Fibroblast of lung (primary cell): Measurements from ENCODE around the gene PDCD4. TPM values are rescaled to one million over a fixed set of nuclear protein-coding genes. Genes with fewer than 3 reads are reported as not detected.

Source experiments
- DNase-seq, 2 donors: peaks; one replicate each; pipeline versions ENCODE4 v3.0.0 to v3.0.0-alpha.2; 2010; ENCODE audit warnings: low read depth in 2 of 2
- H2AFZ ChIP-seq: 2 replicates; pipeline ENCODE4 v1.5.1; 2012; ENCODE audit warnings: low read length, control low read depth, inconsistent platforms
- H3K27ac ChIP-seq: 2 replicates; pipeline ENCODE4 v1.5.1; 2011; ENCODE audit warnings: low read length, control low read depth; ENCODE audit not compliant: insufficient read depth
- H3K27me3 ChIP-seq: 2 replicates; pipeline ENCODE4 v1.5.1; 2011; ENCODE audit warnings: mild to moderate bottlenecking, low read length; ENCODE audit not compliant: control insufficient read depth, insufficient read depth
- H3K36me3 ChIP-seq: 2 replicates; pipeline ENCODE4 v1.5.1; 2011; ENCODE audit warnings: low read length; ENCODE audit not compliant: control insufficient read depth, insufficient read depth
- H3K4me1 ChIP-seq: 2 replicates; pipeline ENCODE4 v1.5.1; 2011; ENCODE audit warnings: low read length; ENCODE audit not compliant: control insufficient read depth, insufficient read depth; ENCODE audit errors: extremely low read depth
- H3K4me2 ChIP-seq: 2 replicates; pipeline ENCODE4 v1.5.1; 2011; ENCODE audit warnings: low read length, control low read depth; ENCODE audit not compliant: insufficient read depth; ENCODE audit errors: extremely low read depth
- H3K4me3 ChIP-seq, 4 experiments: fragments of 200-600 bp in 1 of 4; sonication (generic) in 1 of 4; replicated peaks in 1 of 4; 2 replicates each; pipeline ENCODE4 v1.5.1; 2011 to 2016; ENCODE audit warnings: low read length in 4 of 4, low read depth in 3 of 4, mild to moderate bottlenecking in 3 of 4, control low read depth in 2 of 4, inconsistent platforms in 1 of 4, mixed read lengths in 1 of 4; ENCODE audit not compliant: insufficient read depth in 1 of 4; ENCODE audit errors: control extremely low read depth in 1 of 4
- H3K79me2 ChIP-seq: 2 replicates; pipeline ENCODE4 v1.5.1; 2012; ENCODE audit warnings: mild to moderate bottlenecking, low read length, inconsistent platforms; ENCODE audit not compliant: control insufficient read depth, insufficient read depth
- H3K9ac ChIP-seq: 2 replicates; pipeline ENCODE4 v1.5.1; 2011; ENCODE audit warnings: mild to moderate bottlenecking, low read length, control low read depth; ENCODE audit not compliant: insufficient read depth
- H3K9me3 ChIP-seq: 2 replicates; pipeline ENCODE4 v1.5.1; 2012; ENCODE audit warnings: low read depth, low read length; ENCODE audit not compliant: control insufficient read depth, insufficient read depth
- H4K20me1 ChIP-seq: 2 replicates; pipeline ENCODE4 v1.5.1; 2011; ENCODE audit warnings: low read length; ENCODE audit not compliant: control insufficient read depth, insufficient read depth; ENCODE audit errors: extremely low read depth
- CTCF ChIP-seq, 2 donors: IDR thresholded peaks in 1 of 2; conservative IDR thresholded peaks in 1 of 2; 1 replicate in 1 of 2; 2 replicates in 1 of 2; pipeline ENCODE4 v1.5.1; 2011 to 2012; ENCODE audit warnings: low read length in 2 of 2, control low read depth in 1 of 2, inconsistent platforms in 1 of 2, low read depth in 1 of 2, mild to moderate bottlenecking in 1 of 2
- EZH2 ChIP-seq: IDR thresholded peaks from 2 replicates; pipeline ENCODE4 v1.5.1; 2012; ENCODE audit warnings: low read length, control low read depth, mild to moderate bottlenecking; ENCODE audit errors: missing control alignments
- polyA plus RNA-seq, 2 donors: library from polyadenylated mRNA; depleted of rRNA in 1 of 2; stranded (reverse) in 1 of 2; unstranded in 1 of 2; fragments of >200 nt; gene quantifications; 2 replicates each; pipeline ENCODE4 v1.2.1, GENCODE V29; 2011 to 2012; ENCODE audit warnings: missing spikeins in 1 of 2
- total RNA-seq: library from RNA; depleted of rRNA; stranded (reverse); fragments of >200 nt; gene quantifications from 2 replicates; pipeline ENCODE4 v1.2.1, GENCODE V29; 2014

The PDCD4 gene
- total and polyA plus RNA-seq, 2 donors (not counting 1 experiment from before 2014, with no cell fraction given) = 54.6 to 83.7 TPM

DNA sequence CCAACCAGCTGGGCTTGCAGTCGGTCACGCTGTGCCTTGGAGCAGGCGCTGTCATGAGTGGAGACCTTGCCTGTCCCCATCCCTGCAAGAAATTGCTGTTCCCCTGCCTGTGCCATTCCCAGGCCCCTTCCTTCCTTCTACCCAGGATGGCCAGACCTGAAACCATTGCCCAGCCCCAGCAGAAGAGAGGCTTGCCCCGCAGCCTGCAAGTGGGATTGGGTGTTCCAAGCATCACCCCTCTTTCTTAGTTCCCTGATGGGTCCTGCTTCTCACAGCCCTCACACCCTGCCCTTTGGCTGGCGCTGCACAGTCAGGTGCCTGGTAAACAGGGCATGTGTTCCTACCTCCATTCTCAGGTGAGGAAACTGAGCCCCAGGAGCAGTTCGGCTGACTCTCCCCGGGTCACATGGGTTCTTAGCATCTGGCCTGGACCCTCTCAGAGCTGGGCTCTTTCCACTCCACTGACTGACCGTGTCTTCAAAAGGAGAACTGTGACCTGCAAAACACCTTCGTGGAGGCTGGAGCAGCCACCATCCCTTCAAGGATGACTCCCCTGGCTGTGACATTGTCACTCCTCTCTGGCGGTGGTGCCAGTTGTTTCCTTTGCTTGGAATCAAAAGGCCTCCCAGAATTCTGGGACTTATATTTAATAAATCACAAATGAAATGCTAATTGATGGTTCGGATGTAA is 41.9 kb upstream of the PDCD4 start:
- Histone ChIP-seq H3K27me3 (no peaks in the 10 kb centered on the region), H3K4me2 (no peak overlapping the region), H3K4me1 (no peaks in the 10 kb centered on the region), H2AFZ (no peak overlapping the region), H3K27ac (no peak overlapping the region), H3K9me3 (no peaks in the 10 kb centered on the region), H3K4me3 (no peak overlapping the region), H4K20me1 (no peaks in the 10 kb centered on the region), H3K9ac (no peak overlapping the region), H3K36me3 (no peaks in the 10 kb centered on the region), H3K79me2 (no peaks in the 10 kb centered on the region)
- no peak for TF ChIP-seq EZH2
- no peak for TF ChIP-seq CTCF (conservative IDR thresholded peaks at IDR 0.05 in 1 of 2, IDR thresholded peaks at IDR 0.05 in 1 of 2; ENCODE audit: low read depth in 1 of 2, low read length in 2 of 2)
- no peak for DNase-seq

DNA sequence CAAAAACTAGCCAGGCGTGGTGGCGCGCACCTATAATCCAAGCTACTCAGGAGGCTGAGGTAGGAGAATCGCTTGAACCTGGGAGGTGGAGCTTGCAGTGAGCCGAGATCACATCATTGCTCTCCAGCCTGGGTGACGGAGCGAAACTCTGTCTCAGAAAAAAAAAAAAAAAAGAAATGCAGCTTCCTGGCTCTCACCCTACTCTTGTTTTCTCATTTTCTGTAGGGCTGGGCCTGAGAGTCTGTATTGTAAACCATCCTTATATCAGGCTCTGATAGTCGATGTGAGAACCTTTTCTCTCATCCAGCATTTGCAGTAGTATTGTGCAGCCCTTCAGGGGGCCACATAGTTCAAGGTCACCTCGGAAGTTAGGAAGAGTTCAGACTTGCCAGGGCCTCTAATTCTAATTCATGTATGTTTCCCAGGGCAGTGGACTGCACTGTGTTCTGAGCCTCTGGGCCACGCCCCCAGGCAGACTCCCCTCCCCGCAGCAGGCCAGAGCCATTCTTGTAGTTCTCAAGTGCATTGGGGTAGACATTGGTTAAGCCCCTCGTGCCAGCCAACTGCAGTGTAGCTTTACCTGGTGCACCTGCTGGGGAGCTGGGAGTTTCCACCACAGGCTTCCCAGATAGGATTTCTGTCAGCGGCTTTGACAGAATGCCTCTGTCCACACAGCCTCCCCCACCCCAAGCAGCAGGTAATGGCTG is 38.3 kb upstream of the PDCD4 start:
- Histone ChIP-seq H3K9ac (no peak overlapping the region), H3K27me3 (no peaks in the 10 kb centered on the region), H4K20me1 (no peaks in the 10 kb centered on the region), H3K27ac (no peak overlapping the region), H3K4me3 (no peak overlapping the region), H3K4me2 (no peak overlapping the region), H3K4me1 (no peaks in the 10 kb centered on the region), H3K79me2 (no peaks in the 10 kb centered on the region), H3K36me3 (no peaks in the 10 kb centered on the region), H3K9me3 (no peaks in the 10 kb centered on the region), H2AFZ (no peak overlapping the region)
- TF ChIP-seq EZH2 (no peak), CTCF (conservative IDR thresholded peaks at IDR 0.05 in 1 of 2, IDR thresholded peaks at IDR 0.05 in 1 of 2; ENCODE audit: low read depth in 1 of 2, low read length in 2 of 2) (no peak)
- no peak for DNase-seq

DNA sequence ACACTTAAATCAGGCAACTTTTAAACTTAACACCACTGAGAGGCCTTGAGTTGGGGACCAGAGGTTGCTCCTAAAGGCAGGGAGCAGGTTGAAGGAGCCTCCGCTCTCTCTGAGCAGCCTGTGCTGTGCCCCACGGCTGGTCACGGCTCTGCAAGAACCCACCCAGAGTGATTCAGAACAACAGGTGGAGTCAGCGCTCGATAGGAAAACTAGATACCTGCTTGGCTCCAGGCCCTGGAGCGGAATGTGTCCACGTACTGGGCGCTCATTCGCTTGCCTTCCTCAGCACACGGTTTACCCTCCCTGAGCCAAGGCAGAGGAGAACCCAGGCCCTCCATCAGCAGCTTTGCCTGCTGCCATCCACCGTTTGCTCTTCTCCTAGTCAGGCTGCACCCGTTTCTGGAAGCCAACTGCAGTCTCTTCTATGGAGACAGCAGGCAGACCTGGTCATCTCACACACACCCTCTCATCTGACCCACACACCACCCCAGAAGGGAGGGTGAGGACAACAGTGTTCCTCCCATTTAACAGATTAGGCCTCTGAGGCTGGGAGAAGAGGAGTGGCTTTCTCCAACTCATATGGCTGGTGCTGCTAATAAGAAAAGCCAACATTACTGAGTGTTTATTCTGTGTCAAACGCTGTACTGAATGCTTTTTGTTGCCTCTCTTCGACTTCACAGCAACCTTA is 37.6 kb upstream of the PDCD4 start:
- no peak for TF ChIP-seq CTCF (conservative IDR thresholded peaks at IDR 0.05 in 1 of 2, IDR thresholded peaks at IDR 0.05 in 1 of 2; ENCODE audit: low read depth in 1 of 2, low read length in 2 of 2)
- TF ChIP-seq EZH2 = no peak
- Histone ChIP-seq H3K9me3 (no peaks in the 10 kb centered on the region), H3K27ac (no peak overlapping the region), H3K4me3 (no peak overlapping the region), H3K79me2 (no peaks in the 10 kb centered on the region), H2AFZ (no peak overlapping the region), H3K4me1 (no peaks in the 10 kb centered on the region), H4K20me1 (no peaks in the 10 kb centered on the region), H3K27me3 (no peaks in the 10 kb centered on the region), H3K36me3 (no peaks in the 10 kb centered on the region), H3K4me2 (no peak overlapping the region), H3K9ac (no peak overlapping the region)
- no peak for DNase-seq
